Activated T-cell treated with anti-CD3 and anti-CD28 coated beads for 1 hour (primary cell): ENCODE results near the gene CCAR1.
"Not testable (repeated sequence)": the region's sequence is repeated elsewhere in the genome, so short reads cannot be mapped to it uniquely, and the experiment has no call there.

Source experiments
- DNase-seq: peaks from one replicate; pipeline ENCODE4 v3.0.0-alpha.2; 2020; ENCODE audit warnings: low read depth

The CCAR1 gene

GRCh38 chr10:68759967-68760366 lies 38.9 kb downstream of the CCAR1 start:
- no peak for DNase-seq

- not testable (repeated sequence) for DNase-seq
Measured at GRCh38 chr10:68767407-68767806, 46.4 kb downstream of the CCAR1 start.

GRCh38 chr10:68781613-68782574 lies 60.9 kb downstream of the CCAR1 start:
- DNase-seq = no peak

GRCh38 chr10:68784476-68784875 lies 63.4 kb downstream of the CCAR1 start:
- DNase-seq = no peak

GRCh38 chr10:68787813-68788212 lies 66.8 kb downstream of the CCAR1 start:
- DNase-seq = no peak

- no peak for DNase-seq
Measured at GRCh38 chr10:68790476-68790875, 69.4 kb downstream of the CCAR1 start.

GRCh38 chr10:68792115-68792514 lies 71.1 kb downstream of the CCAR1 start:
- DNase-seq = no peak

- no peak for DNase-seq
Measured at GRCh38 chr10:68795886-68796532, 75.0 kb downstream of the CCAR1 start.

GRCh38 chr10:68796605-68797004 lies 75.6 kb downstream of the CCAR1 start:
- DNase-seq = no peak

- DNase-seq = no peak
Measured at GRCh38 chr10:68800211-68800610, 79.2 kb downstream of the CCAR1 start.

GRCh38 chr10:68804692-68805091 lies 83.7 kb downstream of the CCAR1 start:
- DNase-seq = no peak

- DNase-seq = not testable (repeated sequence)
Measured at GRCh38 chr10:68810830-68811229, 89.8 kb downstream of the CCAR1 start.

GRCh38 chr10:68811314-68812009 lies 90.4 kb downstream of the CCAR1 start:
- no peak for DNase-seq

GRCh38 chr10:68812420-68812819 lies 91.4 kb downstream of the CCAR1 start:
- DNase-seq = no peak

GRCh38 chr10:68813559-68813958 lies 92.5 kb downstream of the CCAR1 start:
- no peak for DNase-seq

GRCh38 chr10:68816796-68817412 lies 95.9 kb downstream of the CCAR1 start:
- DNase-seq = no peak

- not testable (repeated sequence) for DNase-seq
Measured at GRCh38 chr10:68820359-68820758, 99.3 kb downstream of the CCAR1 start.

- not testable (repeated sequence) for DNase-seq
Measured at GRCh38 chr10:68822626-68823025, 101.6 kb downstream of the CCAR1 start.

- DNase-seq = peak; percentile 32
Measured at GRCh38 chr10:68826764-68827591, 105.9 kb downstream of the CCAR1 start, which contains the start of gene STOX1. TSS of gene STOX1 (plus strand) at chr10:68827531. CDS start at chr10:68827624, 93 bp downstream.

- DNase-seq = not testable (repeated sequence)
Measured at GRCh38 chr10:68827592-68827959, 106.5 kb downstream of the CCAR1 start.

- DNase-seq = not testable (repeated sequence)
Measured at GRCh38 chr10:68828083-68828601, 107.1 kb downstream of the CCAR1 start.
